ENCODE results near the gene SV2C. TPM values are rescaled to one million over a fixed set of nuclear protein-coding genes. Genes with fewer than 3 reads are reported as not detected.

SV2C gene
- total RNA-seq, 1 experiment from 2014 or later: not detected

GRCh38 chr5:76291305-76292077 lies 208.3 kb downstream of the SV2C start:
- H3K36me3 Mint-ChIP-seq (ENCODE audit: insufficient read depth, unreplicated experiment): no peaks in the 10 kb centered on the region
- H3K4me3 Mint-ChIP-seq (ENCODE audit: unreplicated experiment): no peak overlapping the region
- intact Hi-C loops (cut with micrococcal nuclease): no loop called here
- POLR2A ChIA-PET: interaction anchor here (0.7 kb wide), 2 partner anchors 51 to 208 kb away, joined by 3 to 4 read pairs; no protein-coding TSS in a partner anchor
- TF ChIP-seq CTCF (IDR thresholded peaks at IDR 0.05; ENCODE audit: unreplicated experiment): no peak
- CTCF ChIA-PET: interaction anchor here (0.6 to 1.4 kb wide), 2 partner anchors 293 to 626 kb away, joined by 3 to 4 read pairs; no protein-coding TSS in a partner anchor
- peaks cover 22% of the 10 kb centered on the region for H3K27me3 Mint-ChIP-seq (ENCODE audit: insufficient read depth, unreplicated experiment)
- H3K27ac Mint-ChIP-seq (ENCODE audit: low read depth, unreplicated experiment): no peak overlapping the region
- peak; percentile 29 for DNase-seq (ENCODE audit: unreplicated experiment)
- no peaks in the 10 kb centered on the region for H3K4me1 Mint-ChIP-seq (ENCODE audit: insufficient read depth, unreplicated experiment)
- no peaks in the 10 kb centered on the region for H3K9me3 Mint-ChIP-seq (ENCODE audit: unreplicated experiment)
- no TSS peak for BruUV-seq (replicated peaks)

- BruUV-seq (replicated peaks): no TSS peak
- intact Hi-C loops (cut with micrococcal nuclease): no loop called here
- Mint-ChIP-seq H3K27ac (ENCODE audit: low read depth, unreplicated experiment) (no peak overlapping the region), H3K4me1 (ENCODE audit: insufficient read depth, unreplicated experiment) (no peaks in the 10 kb centered on the region), H3K9me3 (ENCODE audit: unreplicated experiment) (no peaks in the 10 kb centered on the region), H3K4me3 (ENCODE audit: unreplicated experiment) (no peak overlapping the region), H3K36me3 (ENCODE audit: insufficient read depth, unreplicated experiment) (no peaks in the 10 kb centered on the region), H3K27me3 (ENCODE audit: insufficient read depth, unreplicated experiment) (peaks cover 26% of the 10 kb centered on the region)
- ChIA-PET CTCF (interaction anchor here (0.6 to 1.4 kb wide), 3 partner anchors 118 to 291 kb away, joined by 3 to 4 read pairs (median 4); no protein-coding TSS in a partner anchor), POLR2A (interaction anchor here (0.7 to 1.1 kb wide), 2 partner anchors 11 to 18 kb away, joined by 3 to 4 read pairs; no protein-coding TSS in a partner anchor)
- no peak for TF ChIP-seq CTCF (IDR thresholded peaks at IDR 0.05; ENCODE audit: unreplicated experiment)
- no peak for DNase-seq (ENCODE audit: unreplicated experiment)
Measured at GRCh38 chr5:76292620-76293322, 209.6 kb downstream of the SV2C start.

- ChIA-PET POLR2A (interaction anchor here (0.7 kb wide), 1 partner anchor 839 kb away, joined by 3 read pairs; no protein-coding TSS in a partner anchor), CTCF (no interaction called here)
- Mint-ChIP-seq H3K9me3 (ENCODE audit: unreplicated experiment) (no peaks in the 10 kb centered on the region), H3K4me1 (ENCODE audit: insufficient read depth, unreplicated experiment) (no peaks in the 10 kb centered on the region), H3K36me3 (ENCODE audit: insufficient read depth, unreplicated experiment) (no peaks in the 10 kb centered on the region), H3K4me3 (ENCODE audit: unreplicated experiment) (no peak overlapping the region), H3K27me3 (ENCODE audit: insufficient read depth, unreplicated experiment) (peaks cover 26% of the 10 kb centered on the region), H3K27ac (ENCODE audit: low read depth, unreplicated experiment) (no peak overlapping the region)
- intact Hi-C loops (cut with micrococcal nuclease): no loop called here
- BruUV-seq (replicated peaks): no TSS peak
- no peak for TF ChIP-seq CTCF (IDR thresholded peaks at IDR 0.05; ENCODE audit: unreplicated experiment)
- no peak for DNase-seq (ENCODE audit: unreplicated experiment)
Measured at GRCh38 chr5:76294573-76294972, 211.4 kb downstream of the SV2C start.

GRCh38 chr5:76298852-76299251 lies 215.7 kb downstream of the SV2C start:
- POLR2A ChIA-PET: no interaction called here
- CTCF ChIA-PET: interaction anchor here (1.2 kb wide), 1 partner anchor 716 kb away, joined by 3 read pairs; no protein-coding TSS in a partner anchor
- Mint-ChIP-seq H3K4me1 (ENCODE audit: insufficient read depth, unreplicated experiment) (no peaks in the 10 kb centered on the region), H3K9me3 (ENCODE audit: unreplicated experiment) (no peaks in the 10 kb centered on the region), H3K4me3 (ENCODE audit: unreplicated experiment) (no peak overlapping the region), H3K27ac (ENCODE audit: low read depth, unreplicated experiment) (no peak overlapping the region), H3K27me3 (ENCODE audit: insufficient read depth, unreplicated experiment) (peaks cover 14% of the 10 kb centered on the region), H3K36me3 (ENCODE audit: insufficient read depth, unreplicated experiment) (no peaks in the 10 kb centered on the region)
- intact Hi-C loops (cut with micrococcal nuclease): no loop called here
- no TSS peak for BruUV-seq (replicated peaks)
- no peak for TF ChIP-seq CTCF (IDR thresholded peaks at IDR 0.05; ENCODE audit: unreplicated experiment)
- no peak for DNase-seq (ENCODE audit: unreplicated experiment)
